ENCODE results near the gene RAB39B.

RAB39B gene

DNA sequence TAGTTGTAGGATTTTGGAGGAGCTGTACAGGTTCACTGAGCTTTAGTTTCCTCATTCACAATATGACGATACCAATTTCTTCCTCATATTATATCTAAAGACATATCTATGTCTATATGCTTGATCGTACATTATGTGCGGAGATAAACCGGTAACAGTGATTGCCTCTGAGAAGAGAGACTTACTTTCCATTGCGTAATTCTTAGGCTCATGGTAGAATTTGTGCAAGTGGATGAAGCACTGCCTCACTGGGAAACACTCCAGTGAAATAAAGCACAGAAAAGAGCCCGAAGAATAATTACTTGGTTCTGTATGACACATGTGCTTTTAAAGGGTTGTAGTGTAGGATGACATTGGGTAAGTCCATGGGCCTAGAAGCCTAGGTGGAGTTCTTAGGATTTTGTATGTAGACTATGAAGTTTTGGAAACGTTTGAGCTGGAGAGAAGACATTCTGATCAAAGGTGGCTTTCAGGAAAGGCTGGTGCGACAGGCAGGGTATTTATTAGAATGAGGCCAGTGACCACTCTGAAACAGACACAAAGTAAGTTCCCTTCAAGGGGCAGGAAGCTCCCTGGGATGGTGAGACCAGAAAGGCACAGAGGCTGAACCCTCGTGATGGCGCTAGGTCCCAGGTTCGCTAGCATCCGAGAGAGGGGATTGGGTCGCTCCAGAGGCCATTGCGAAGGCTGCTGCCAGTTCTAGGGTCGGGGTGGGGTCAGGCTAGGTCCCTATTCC, 48.7 kb downstream of the RAB39B start:
- no peak for DNase-seq

DNA sequence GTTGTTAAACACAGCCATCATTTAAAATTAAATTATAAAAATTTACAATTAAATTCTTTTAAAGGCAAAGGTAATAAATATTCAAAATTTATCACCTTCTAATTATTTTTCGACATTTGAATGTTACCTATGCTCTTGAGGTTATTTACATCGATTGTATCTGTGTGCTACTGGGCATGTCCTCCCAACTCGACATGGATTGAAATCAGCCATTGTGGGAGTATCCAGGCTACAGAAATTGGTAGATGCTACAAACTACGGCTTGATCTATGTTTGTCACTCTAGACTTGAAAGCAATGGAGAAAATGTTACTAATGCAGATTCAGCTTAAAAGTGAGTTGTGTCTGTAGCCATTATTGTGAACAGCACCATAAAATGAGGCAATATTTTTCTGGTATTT, 50.6 kb downstream of the RAB39B start:
- no peak for DNase-seq

DNA sequence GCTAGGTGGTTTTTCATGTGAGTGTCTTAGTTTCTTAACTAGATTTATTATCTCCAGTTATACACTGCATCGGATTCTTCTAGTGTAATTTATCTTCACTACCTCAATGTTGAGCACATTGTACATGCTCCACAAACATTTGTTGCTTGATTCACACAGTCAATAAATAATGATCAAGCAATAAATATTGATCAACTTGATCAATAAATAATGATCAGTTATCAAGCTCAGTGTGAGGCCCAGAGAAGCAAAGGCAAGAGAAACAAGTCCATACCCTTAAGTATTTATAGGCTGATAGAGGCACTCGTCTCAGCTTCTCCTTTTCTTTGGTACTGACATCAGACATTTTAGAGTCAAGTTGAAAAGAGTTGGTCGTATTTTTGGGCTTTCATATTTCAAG, 53.1 kb downstream of the RAB39B start:
- DNase-seq = no peak

Data from NCI-H146 (cell line).